B cell (primary cell): ENCODE results near the gene RPS6KL1. TPM values are rescaled to one million over a fixed set of nuclear protein-coding genes. Genes with fewer than 3 reads are reported as not detected.

Experiments
- ATAC-seq: fragments of 200-7000 bp; cut with Tn5 transposase; one replicate; pipeline ENCODE4 v1.10.0; 2021; ENCODE audit warnings: low read depth, mild to moderate bottlenecking, moderate number of reproducible peaks, moderate library complexity
- CTCF ChIA-PET: fragments of 350-600 bp; sonication (Branson Sonifier 250); formaldehyde crosslinking; loops from one replicate; lab custom pipeline; 2021; ENCODE audit warnings: antibody characterized with exemption, inconsistent platforms; lab: Charles Lee
- POLR2A ChIA-PET: fragments of 350-600 bp; sonication (Branson Sonifier 250); formaldehyde crosslinking; loops from one replicate; lab custom pipeline; 2021; ENCODE audit warnings: antibody characterized with exemption; lab: Charles Lee
- DNase-seq: peaks from one replicate; pipeline ENCODE4 v3.0.0; 2013
- H2AFZ ChIP-seq: 2 replicates; pipeline ENCODE4 v1.6.1; 2012; ENCODE audit warnings: mild to moderate bottlenecking, low read depth, low read length; ENCODE audit not compliant: insufficient read depth, poor library complexity, severe bottlenecking
- H3K27ac ChIP-seq, 2 donors: 1 replicate in 1 of 2; 2 replicates in 1 of 2; pipeline ENCODE4 v1.5.1; 2012 to 2013; ENCODE audit warnings: low read length in 2 of 2, mild to moderate bottlenecking in 2 of 2, moderate library complexity in 1 of 2
- H3K27me3 ChIP-seq, 4 experiments: fragments of 200-600 bp in 1 of 4; sonication (generic) in 1 of 4; replicated peaks in 1 of 4; 1 replicate in 2 of 4; 2 replicates in 2 of 4; pipeline versions ENCODE4 v1.6.1 to v1.7.0; 2013 to 2016; ENCODE audit warnings: low read length in 3 of 4, mild to moderate bottlenecking in 2 of 4, mixed read lengths in 1 of 4, moderate library complexity in 1 of 4; ENCODE audit not compliant: insufficient read depth in 4 of 4, control insufficient read depth in 3 of 4; ENCODE audit errors: control extremely low read depth in 1 of 4
- H3K36me3 ChIP-seq, 2 experiments: replicated peaks in 1 of 2; 1 replicate in 1 of 2; 2 replicates in 1 of 2; pipeline versions ENCODE4 v1.6.1 to v1.7.1; 2013; ENCODE audit warnings: low read length in 1 of 2; ENCODE audit not compliant: insufficient read depth in 2 of 2, control insufficient read depth in 1 of 2; ENCODE audit errors: control extremely low read depth in 1 of 2, extremely low read depth in 1 of 2
- H3K4me1 ChIP-seq, 2 donors: fragments of 200-600 bp in 1 of 2; sonication (generic) in 1 of 2; 1 replicate in 1 of 2; 2 replicates in 1 of 2; pipeline versions ENCODE4 v1.5.1 to v1.6.1; 2013 to 2017; ENCODE audit warnings: low read length in 2 of 2; ENCODE audit not compliant: control insufficient read depth in 2 of 2, insufficient read depth in 2 of 2
- H3K4me2 ChIP-seq: replicated peaks from 2 replicates; pipeline ENCODE3; 2012; ENCODE audit warnings: mild to moderate bottlenecking, low read depth, low read length; ENCODE audit not compliant: poor library complexity, severe bottlenecking
- H3K4me3 ChIP-seq, 5 experiments: fragments of 200-600 bp in 1 of 5; sonication (generic) in 1 of 5; 1 replicate in 3 of 5; 2 replicates in 2 of 5; pipeline versions ENCODE4 v1.5.1 to v1.7.0; 2011 to 2016; ENCODE audit warnings: low read length in 4 of 5, mild to moderate bottlenecking in 4 of 5, low read depth in 2 of 5, control low read depth in 1 of 5, moderate library complexity in 1 of 5; ENCODE audit not compliant: insufficient read depth in 1 of 5; ENCODE audit errors: control extremely low read depth in 1 of 5, extremely low read depth in 1 of 5
- H3K79me2 ChIP-seq: fragments of 200-600 bp; sonication (generic); one replicate; pipeline ENCODE4 v1.6.0; 2016; ENCODE audit warnings: low read length; ENCODE audit not compliant: control insufficient read depth, insufficient read depth
- H3K9ac ChIP-seq: fragments of 200-600 bp; sonication (generic); 2 replicates; pipeline ENCODE4 v1.6.1; 2017; ENCODE audit warnings: mild to moderate bottlenecking, low read length, moderate library complexity
- H3K9me3 ChIP-seq, 3 donors: one replicate each; pipeline versions ENCODE4 v1.6.1 to v1.7.1; 2013; ENCODE audit warnings: low read length in 2 of 3; ENCODE audit not compliant: control insufficient read depth in 2 of 3, insufficient read depth in 1 of 3; ENCODE audit errors: control extremely low read depth in 1 of 3
- H4K20me1 ChIP-seq: 2 replicates; pipeline ENCODE4 v1.6.0; 2012; ENCODE audit warnings: mild to moderate bottlenecking, low read length; ENCODE audit not compliant: insufficient read depth, control insufficient read depth, poor library complexity, severe bottlenecking
- H3K27ac Mint-ChIP-seq: one replicate; pipeline ENCODE4 v1.8.0; 2021; ENCODE audit warnings: mixed read lengths
- H3K27me3 Mint-ChIP-seq: one replicate; pipeline ENCODE4 v1.8.0; 2021; ENCODE audit warnings: mixed read lengths
- H3K4me1 Mint-ChIP-seq: one replicate; pipeline ENCODE4 v1.8.0; 2021; ENCODE audit warnings: mixed read lengths
- H3K4me3 Mint-ChIP-seq: one replicate; pipeline ENCODE4 v1.8.0; 2021; ENCODE audit warnings: mixed read lengths
- H3K9me3 Mint-ChIP-seq: one replicate; pipeline ENCODE4 v1.8.0; 2022; ENCODE audit warnings: mixed read lengths; ENCODE audit not compliant: insufficient read depth
- CTCF ChIP-seq: fragments of 200-600 bp; IDR thresholded peaks from one replicate; pipeline ENCODE4 v1.8.0; 2022; ENCODE audit warnings: antibody characterized with exemption, mild to moderate bottlenecking
- EZH2 ChIP-seq: IDR thresholded peaks from 2 replicates; pipeline ENCODE4 v1.6.1; 2012; ENCODE audit warnings: borderline replicate concordance, low read depth, mild to moderate bottlenecking, moderate library complexity, low read length; ENCODE audit not compliant: insufficient read depth, poor library complexity, severe bottlenecking
- WGBS: methylation state at CpG from one replicate; pipeline ENCODE4 v1.1.5; 2013; ENCODE audit warnings: missing lambda C conversion rate; ENCODE audit not compliant: insufficient coverage; 5-methylcytosine and 5-hydroxymethylcytosine counted together
- intact Hi-C: fragments of 100-400 bp; cut with micrococcal nuclease; formaldehyde crosslinking; loops from one replicate; pipeline ENCODE4 v1.10.0; 2022
- polyA plus RNA-seq: library from polyadenylated mRNA; depleted of rRNA; stranded (reverse); fragments of >200 nt; gene quantifications from 2 replicates; pipeline ENCODE4 v1.2.3, GENCODE V29; 2012
- total RNA-seq, 2 donors: library from RNA; stranded (reverse); fragments of 120-200 nt in 1 of 2; gene quantifications; 1 replicate in 1 of 2; 2 replicates in 1 of 2; pipeline versions ENCODE4 v1.2.3 to v1.2.4, GENCODE V29; 2013 to 2022

Gene RPS6KL1
- total and polyA plus RNA-seq, 2 donors (not counting 1 experiment from before 2014, with no cell fraction given), result 3.4 to 4.4 TPM

GRCh38 chr14:74942181-74942580 is 19.1 kb upstream of the RPS6KL1 start:
- Mint-ChIP-seq H3K9me3 (no peaks in the 10 kb centered on the region), H3K4me3 (peak overlapping the region; percentile 79), H3K4me1 (peaks cover 55% of the 10 kb centered on the region), H3K27ac (peak overlapping the region; percentile 84), H3K27me3 (no peaks in the 10 kb centered on the region)
- peak; percentile 35 for ATAC-seq
- DNase-seq, result peak; percentile 52
- Histone ChIP-seq H3K9me3 (no peaks in the 10 kb centered on the region), H3K79me2 (no peaks in the 10 kb centered on the region), H3K9ac (peak overlapping the region; percentile 52), H3K4me1 (peaks cover 46 to 59% of the 10 kb centered on the region in 2 donors), H3K27ac (peak overlapping the region; percentile 75 to 84), H3K4me2 (peak overlapping the region; percentile 75), H3K27me3 (no peaks in the 10 kb centered on the region), H3K4me3 (peak overlapping the region in 3 of 5 experiments; percentile 13 to 25 (median 25)), H4K20me1 (no peaks in the 10 kb centered on the region), H3K36me3 (no peaks in the 10 kb centered on the region), H2AFZ (peak overlapping the region; percentile 87)
- ChIA-PET CTCF (interaction anchor here (0.7 to 3.0 kb wide), 9 partner anchors 9 to 146 kb away, joined by 3 to 13 read pairs (median 3); partner anchors contain the start of gene PGF), POLR2A (interaction anchor here (0.6 to 1.0 kb wide), 3 partner anchors 12 to 185 kb away, joined by 3 read pairs; partner anchors contain the start of gene NEK9)
- no peak for TF ChIP-seq EZH2
- TF ChIP-seq CTCF, result no peak
- 25% methylated on average over 12 of the region's 12 CpGs for WGBS
- intact Hi-C loops, result loop anchor here (10.0 kb wide), 1 partner anchor 363 kb away; no protein-coding TSS in a partner anchor

GRCh38 chr14:74941676-74942097 is 18.6 kb upstream of the RPS6KL1 start:
- H2AFZ ChIP-seq, result peak overlapping the region; percentile 87
- H3K4me1 Mint-ChIP-seq, result peaks cover 55% of the 10 kb centered on the region
- no peaks in the 10 kb centered on the region for H3K9me3 ChIP-seq
- WGBS, result 6% methylated on average over 12 of the region's 13 CpGs
- H4K20me1 ChIP-seq, result no peaks in the 10 kb centered on the region
- H3K4me2 ChIP-seq, result peak overlapping the region; percentile 75
- DNase-seq (peak; percentile 64), ATAC-seq (peak; percentile 48)
- CTCF ChIA-PET, result interaction anchor here (0.7 to 3.0 kb wide), 9 partner anchors 9 to 147 kb away, joined by 3 to 13 read pairs (median 3); partner anchors contain the start of gene PGF
- TF ChIP-seq EZH2, result no peak
- no peak for TF ChIP-seq CTCF
- H3K4me3 ChIP-seq, result peak overlapping the region in 4 of 5 experiments; percentile 1 to 25 (median 19)
- peak overlapping the region; percentile 52 for H3K9ac ChIP-seq
- intact Hi-C loops, result loop anchor here (10.0 kb wide), 1 partner anchor 363 kb away; no protein-coding TSS in a partner anchor
- no peaks in the 10 kb centered on the region for H3K9me3 Mint-ChIP-seq
- H3K27me3 Mint-ChIP-seq, result no peaks in the 10 kb centered on the region
- POLR2A ChIA-PET, result interaction anchor here (0.9 to 1.1 kb wide), 3 partner anchors 13 to 185 kb away, joined by 3 to 4 read pairs (median 3); partner anchors contain the start of genes EIF2B2 and NEK9
- H3K4me3 Mint-ChIP-seq, result peak overlapping the region; percentile 79
- no peaks in the 10 kb centered on the region for H3K36me3 ChIP-seq
- H3K27me3 ChIP-seq, result no peaks in the 10 kb centered on the region
- peak overlapping the region; percentile 84 for H3K27ac Mint-ChIP-seq
- H3K79me2 ChIP-seq, result no peaks in the 10 kb centered on the region
- H3K4me1 ChIP-seq, result peaks cover 42 to 54% of the 10 kb centered on the region in 2 donors
- peak overlapping the region; percentile 75 to 84 for H3K27ac ChIP-seq
